CD4-positive, alpha-beta T cell treated with Interleukin-6 at 100 ng/mL for 8 hours (primary cell): ENCODE results near the gene GPR61.

Experiments used
- DNase-seq: peaks from one replicate; pipeline ENCODE4 v3.0.0-alpha.2; 2020; ENCODE audit warnings: mixed read lengths, low spot score

The GPR61 gene

GRCh38 chr1:109508873-109509175 lies 30.8 kb upstream of the GPR61 start:
- no peak for DNase-seq

GRCh38 chr1:109509176-109510134 lies 30.2 kb upstream of the GPR61 start, which contains the start of gene AMIGO1:
AMIGO1 (minus strand) TSS chr1:109509727; CDS start chr1:109508912, 815 bp downstream.
- peak; percentile 59 for DNase-seq

DNA sequence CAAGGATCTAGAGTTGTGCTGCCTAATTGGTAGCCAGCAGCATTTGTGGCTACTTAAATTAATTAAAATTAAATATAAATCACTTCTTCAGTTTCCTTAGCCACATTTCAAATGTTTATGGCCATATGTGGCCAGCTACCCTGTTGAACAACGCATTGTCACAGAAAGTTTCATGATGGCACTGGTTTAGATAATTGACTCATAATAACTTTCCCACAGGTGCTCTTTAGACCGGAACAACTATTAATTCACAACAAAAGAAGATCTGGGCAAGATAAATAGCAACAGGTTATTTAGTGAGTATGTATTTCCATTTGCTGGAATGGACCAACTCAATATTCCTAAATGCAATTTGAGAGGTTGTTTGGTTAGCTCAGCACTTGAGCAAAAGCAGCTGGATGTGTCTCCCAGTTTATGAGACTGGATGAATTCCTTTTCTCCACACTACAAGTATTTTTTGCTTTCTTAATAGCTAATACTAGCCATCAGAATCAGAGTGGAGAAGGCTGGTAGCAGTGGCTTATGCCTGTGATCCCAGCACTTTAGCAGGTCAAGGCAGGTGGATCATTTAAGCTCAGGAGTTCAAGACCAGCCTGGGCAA lies 26.5 kb upstream of the GPR61 start:
- DNase-seq = no peak

DNA sequence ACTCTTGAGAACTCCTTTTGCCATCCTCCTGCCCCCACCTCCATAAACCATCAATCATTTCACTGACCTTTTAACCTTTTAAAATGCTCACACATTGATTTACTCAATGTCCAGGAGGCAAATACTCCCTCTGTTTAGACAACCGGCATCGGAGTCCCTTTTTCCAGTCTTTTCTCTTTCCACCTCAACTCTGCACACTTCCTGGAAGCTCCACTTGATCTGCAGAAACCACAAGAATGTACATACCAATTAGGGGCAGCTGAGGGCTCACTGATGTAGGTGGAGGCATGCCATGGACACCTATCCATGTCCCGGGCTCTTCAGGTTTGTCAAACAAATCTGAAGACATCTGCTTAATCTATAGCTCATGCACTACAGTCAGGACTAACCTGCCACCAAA lies 24.8 kb upstream of the GPR61 start:
- DNase-seq = no peak

DNA sequence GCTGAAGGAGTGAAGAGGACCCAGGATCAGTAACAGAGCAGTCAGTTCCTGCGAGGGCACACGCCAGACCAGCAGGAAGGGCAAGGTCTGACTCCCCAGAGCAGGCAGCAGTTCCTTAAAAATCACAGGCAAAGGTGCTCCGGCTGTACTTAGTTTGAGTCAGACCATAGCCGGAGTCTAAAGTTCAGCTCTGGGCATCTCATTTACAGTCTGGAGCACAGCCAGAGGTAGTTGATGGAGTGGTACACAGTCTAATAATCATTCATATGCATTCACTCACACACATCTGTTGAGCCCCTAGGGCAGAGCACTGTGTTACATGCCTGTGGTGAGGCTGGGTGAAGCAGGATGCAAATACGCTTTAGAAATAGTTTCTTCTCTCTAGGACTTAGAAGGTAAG lies 22.8 kb upstream of the GPR61 start:
- DNase-seq = no peak

DNA sequence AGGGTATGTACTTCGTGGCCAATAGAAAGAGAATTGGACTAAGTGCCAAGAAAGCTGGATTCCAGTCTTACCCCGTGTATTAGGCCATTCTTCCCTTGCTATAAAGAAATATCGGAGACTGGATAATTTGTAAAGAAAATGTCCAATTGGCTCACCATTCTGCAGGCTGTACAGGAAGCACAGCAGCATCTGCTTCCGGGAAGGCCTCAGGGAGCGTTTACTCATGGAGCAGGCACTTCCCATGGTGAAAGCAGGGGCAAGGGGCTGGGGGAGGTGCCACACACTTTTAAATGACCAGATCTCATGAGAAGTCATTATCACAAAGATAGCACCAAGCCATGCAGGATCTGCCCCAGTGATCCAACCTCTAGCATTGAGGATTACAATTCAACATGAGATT lies 22.3 kb upstream of the GPR61 start:
- no peak for DNase-seq

DNA sequence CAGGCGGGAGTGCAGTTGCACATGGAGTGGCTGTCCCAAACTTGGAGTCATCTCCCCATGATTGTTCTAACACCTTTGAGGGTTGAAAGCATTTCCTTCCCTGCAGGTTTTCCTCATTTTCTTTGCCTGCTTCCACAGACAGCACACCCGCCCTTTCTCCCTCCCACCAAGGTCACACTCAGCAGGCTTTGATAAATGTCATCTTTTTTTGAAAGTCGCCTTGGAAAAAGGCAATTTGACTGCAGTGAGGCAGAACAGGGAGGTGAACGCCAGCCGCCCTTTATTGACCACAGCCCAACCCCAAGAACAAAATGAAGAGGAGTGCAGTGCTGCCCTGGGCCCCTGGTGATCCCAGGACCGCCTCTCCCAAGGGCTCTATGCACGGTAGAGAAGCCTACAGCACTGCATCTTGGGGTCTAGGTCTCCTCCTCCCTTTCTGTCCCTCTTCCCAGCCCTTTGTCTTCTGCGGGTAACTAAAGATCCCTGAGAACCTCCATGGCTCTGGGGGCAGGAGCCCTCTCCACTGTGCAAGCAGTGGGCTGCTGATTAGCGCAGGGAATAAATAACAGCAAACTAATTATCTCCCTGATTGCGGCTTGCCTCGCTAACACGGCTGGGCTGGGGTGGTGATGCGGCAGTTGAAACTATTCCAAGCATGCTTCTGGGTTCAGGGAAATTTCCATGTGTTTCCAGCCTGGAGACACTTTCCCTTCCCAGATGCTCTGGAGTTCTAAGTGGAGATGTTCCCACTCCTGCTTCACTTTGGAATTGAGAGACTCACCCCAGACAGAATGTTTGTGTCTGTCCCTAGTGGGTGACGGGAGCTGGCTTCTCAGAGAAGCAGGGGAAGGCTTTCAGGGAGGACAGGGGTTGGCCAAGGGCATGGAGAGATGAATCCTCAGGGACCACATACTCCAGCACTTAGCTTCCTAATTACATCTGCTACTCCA lies 18.4 kb upstream of the GPR61 start:
- no peak for DNase-seq

- no peak for DNase-seq
Measured at GRCh38 chr1:109522026-109522425, 17.6 kb upstream of the GPR61 start.

- DNase-seq = no peak
Measured at GRCh38 chr1:109523706-109524105, 16.0 kb upstream of the GPR61 start.

GRCh38 chr1:109527098-109527811 lies 12.4 kb upstream of the GPR61 start:
- DNase-seq = no peak

GRCh38 chr1:109527846-109528695 lies 11.6 kb upstream of the GPR61 start:
- DNase-seq = no peak

GRCh38 chr1:109528712-109529111 lies 11.0 kb upstream of the GPR61 start:
- no peak for DNase-seq

GRCh38 chr1:109529881-109530456 lies 9.7 kb upstream of the GPR61 start:
- DNase-seq = no peak

GRCh38 chr1:109530457-109531087 lies 9.1 kb upstream of the GPR61 start:
- no peak for DNase-seq

GRCh38 chr1:109531380-109531779 lies 8.3 kb upstream of the GPR61 start:
- DNase-seq = no peak

DNA sequence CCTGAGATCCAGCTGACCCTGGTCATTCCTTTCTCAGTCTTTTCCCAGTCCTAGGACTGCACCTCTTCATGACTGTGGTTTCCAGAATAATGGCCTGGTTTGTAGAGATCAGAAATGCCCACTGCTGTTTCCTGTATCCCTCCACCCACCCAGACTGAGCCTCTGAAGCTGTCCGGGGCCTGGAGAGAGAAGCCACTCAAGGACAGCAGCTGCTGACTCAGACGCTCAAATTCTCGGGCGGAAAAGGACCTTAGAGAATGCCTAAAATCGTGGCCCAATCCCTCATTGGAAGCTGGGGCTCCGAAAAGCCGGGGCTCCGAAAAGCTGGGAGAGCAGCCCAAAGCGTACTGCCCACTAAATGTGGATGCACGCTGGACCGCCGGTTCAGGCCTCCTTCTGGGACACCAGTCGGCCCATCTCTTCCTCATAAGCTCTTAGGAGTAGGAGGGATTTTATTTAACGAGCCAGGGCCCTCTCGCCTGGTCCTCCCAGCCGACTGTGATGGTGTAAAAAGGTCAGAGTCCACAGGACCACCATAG lies 7.8 kb upstream of the GPR61 start:
- no peak for DNase-seq

DNA sequence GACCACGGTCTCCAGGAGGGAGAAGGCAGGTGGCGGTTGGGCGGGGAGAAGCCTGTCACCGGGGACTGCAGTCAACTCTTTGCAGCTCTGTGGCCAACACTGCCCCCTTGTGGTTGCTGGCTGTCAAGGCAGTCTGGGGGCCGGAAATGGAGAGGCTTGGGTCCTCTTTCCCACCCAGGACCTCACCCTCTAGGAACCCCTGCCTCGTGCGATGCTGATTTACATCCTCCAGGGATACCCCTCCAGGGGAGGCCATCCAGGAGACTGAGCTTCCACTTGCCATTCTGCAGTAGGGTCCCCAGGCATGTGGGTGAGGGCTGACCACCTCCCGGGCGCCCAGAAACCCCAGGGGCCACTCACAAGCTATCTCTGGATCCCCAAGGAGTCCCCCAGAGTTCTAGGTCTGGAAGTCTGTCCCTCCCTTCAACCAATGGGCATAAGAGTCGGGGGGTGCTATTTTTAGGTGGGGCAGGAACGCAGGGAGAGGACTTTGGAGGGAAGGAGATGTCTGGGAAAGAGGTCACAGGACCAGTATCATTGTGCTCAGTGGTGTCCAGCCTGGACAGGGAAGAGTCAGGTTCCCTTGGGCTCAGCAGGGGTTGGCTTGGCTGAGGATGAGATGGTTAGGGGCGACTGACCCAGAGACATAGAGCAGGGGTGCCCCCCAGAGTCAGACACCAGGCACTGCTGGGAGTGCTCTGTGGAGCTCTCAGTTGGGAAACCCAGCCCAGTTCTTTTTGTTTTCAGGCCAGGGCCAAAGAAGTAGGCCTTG lies 7.1 kb upstream of the GPR61 start:
- peak; percentile 90 for DNase-seq

DNA sequence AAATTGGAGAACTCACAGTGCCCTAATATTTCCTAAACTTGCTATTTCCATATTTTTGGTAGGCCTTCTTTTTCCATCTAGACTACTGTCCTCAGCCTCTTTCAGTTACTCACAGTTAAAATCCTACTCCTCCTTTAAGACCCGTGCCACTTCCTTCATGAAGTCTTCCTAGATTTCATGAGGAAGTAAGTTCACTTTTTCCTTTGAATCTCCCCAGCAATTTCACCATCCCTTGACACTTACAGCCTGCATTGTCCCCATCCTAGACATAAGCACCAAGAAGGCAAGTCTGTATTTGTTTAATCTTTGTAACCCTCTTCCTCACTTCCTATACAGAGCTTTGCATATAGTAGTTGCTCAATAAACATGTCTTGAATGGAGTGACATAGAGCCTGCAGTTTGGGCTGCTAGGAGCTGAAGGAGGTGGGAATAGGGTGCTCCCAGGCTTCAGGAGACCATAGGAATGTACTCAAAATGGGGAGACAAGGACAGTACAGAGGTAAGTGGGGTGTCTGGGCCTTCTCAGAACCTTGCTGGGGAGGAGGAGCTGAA lies 5.3 kb upstream of the GPR61 start:
- DNase-seq = no peak

- no peak for DNase-seq
Measured at GRCh38 chr1:109535481-109535880, 4.2 kb upstream of the GPR61 start.
